ENCODE measurements around the gene RPL14.
A peak's percentile ranks its signal among the peaks of the same experiment; 100 is the strongest.

Gene RPL14

GRCh38 chr3:40497288-40497687, 40.1 kb downstream of the RPL14 start:
- no peak overlapping the region for H3K4me3 ChIP-seq (ENCODE audit: low read depth, low read length)
- TF ChIP-seq, protein P1, sequence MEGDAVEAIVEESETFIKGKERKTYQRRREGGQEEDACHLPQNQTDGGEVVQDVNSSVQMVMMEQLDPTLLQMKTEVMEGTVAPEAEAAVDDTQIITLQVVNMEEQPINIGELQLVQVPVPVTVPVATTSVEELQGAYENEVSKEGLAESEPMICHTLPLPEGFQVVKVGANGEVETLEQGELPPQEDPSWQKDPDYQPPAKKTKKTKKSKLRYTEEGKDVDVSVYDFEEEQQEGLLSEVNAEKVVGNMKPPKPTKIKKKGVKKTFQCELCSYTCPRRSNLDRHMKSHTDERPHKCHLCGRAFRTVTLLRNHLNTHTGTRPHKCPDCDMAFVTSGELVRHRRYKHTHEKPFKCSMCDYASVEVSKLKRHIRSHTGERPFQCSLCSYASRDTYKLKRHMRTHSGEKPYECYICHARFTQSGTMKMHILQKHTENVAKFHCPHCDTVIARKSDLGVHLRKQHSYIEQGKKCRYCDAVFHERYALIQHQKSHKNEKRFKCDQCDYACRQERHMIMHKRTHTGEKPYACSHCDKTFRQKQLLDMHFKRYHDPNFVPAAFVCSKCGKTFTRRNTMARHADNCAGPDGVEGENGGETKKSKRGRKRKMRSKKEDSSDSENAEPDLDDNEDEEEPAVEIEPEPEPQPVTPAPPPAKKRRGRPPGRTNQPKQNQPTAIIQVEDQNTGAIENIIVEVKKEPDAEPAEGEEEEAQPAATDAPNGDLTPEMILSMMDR (conservative IDR thresholded peaks at IDR 0.05; ENCODE audit: low read depth, low read length), result no peak
- DNase-seq (ENCODE audit: low read depth), result no peak

DNA sequence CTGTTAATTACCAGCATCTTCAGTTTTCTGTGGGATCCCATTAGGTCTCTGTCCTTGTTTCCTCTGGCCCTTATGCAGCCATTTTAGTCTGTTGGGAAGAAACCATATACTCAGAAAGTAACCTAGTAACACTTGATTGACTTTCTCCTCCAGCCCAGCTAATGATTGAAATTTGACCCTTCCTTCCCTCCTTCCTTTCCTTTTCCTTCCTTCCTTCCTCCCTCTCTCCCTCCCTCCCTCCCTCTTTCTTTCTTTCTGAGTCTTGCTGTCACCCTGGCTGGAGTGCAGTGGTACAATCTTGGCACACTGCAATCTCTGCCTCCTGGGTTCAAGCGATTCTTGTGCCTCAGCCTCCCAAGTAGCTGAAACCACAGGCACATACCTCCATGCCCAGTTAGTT, 42.8 kb downstream of the RPL14 start:
- DNase-seq (ENCODE audit: low read depth), result no peak
- TF ChIP-seq, protein P1 (conservative IDR thresholded peaks at IDR 0.05; ENCODE audit: low read depth, low read length), result no peak
- no peak overlapping the region for H3K4me3 ChIP-seq (ENCODE audit: low read depth, low read length)

DNA sequence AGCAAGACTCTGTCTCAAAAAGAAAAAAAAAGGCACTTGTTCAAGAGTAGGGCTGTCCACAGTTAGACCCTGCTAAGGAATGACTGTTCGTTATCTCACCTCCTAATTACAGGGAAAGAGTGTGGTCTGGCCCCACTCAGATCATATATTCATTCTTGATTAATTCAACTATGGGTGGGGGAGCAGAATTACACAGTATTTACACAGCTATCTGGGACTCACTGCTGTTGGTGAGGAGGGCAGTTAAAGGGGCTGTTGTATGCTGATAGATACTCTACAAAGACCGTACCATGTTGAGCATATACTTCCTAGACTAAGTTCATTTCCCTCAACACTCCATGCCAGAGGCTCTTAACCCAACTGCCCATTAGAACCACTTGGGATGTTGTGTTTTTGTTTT, 44.9 kb downstream of the RPL14 start:
- TF ChIP-seq, protein P1 (conservative IDR thresholded peaks at IDR 0.05; ENCODE audit: low read depth, low read length), result no peak
- no peak for DNase-seq (ENCODE audit: low read depth)
- no peak overlapping the region for H3K4me3 ChIP-seq (ENCODE audit: low read depth, low read length)

DNA sequence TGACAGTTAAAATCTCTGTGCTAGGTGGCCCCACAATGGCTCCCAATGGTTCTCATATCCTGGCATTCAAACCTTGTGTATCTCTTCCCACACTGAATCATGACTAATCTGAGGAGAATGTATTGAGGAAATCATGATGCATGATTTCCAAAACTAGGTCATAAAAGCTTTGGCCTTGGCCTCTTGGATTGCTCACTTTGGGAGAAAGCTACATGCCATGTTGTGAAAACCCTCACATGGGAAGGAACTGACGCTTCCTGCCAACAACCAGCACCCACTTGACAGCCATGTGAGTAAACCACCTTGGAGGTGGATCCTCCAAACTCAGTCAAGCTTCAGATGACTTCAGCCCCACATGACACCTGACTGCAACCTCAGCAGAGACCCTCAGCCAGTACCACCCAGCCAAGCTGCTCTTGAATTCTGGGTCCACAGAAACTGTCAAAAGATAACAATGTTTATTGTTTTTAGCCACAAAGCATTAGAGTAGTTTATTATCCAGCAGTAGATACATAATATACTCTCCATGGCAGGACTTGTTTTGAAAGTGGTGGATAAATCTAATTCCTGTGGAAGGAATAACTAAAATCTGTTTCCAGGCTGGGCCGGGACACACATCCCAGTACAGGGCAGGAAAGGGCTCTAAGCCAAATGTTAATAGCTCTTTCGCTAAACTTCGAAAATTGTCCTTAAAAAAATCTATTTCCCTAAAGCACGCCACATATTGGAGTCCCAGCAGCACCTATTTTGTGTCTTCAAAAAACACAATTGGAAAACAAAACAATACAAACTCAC, 47.7 kb downstream of the RPL14 start:
- peak; percentile 97 for DNase-seq (ENCODE audit: low read depth)

GRCh38 chr3:40505599-40506462, 48.7 kb downstream of the RPL14 start, which contains the start of gene ZNF620:
TSS of gene ZNF620 (plus strand) at chr3:40506039. CDS start at chr3:40506353, 314 bp downstream.
- TF ChIP-seq, protein P1 (conservative IDR thresholded peaks at IDR 0.05; ENCODE audit: low read depth, low read length), result peak; percentile 58
- peak; percentile 53 for DNase-seq (ENCODE audit: low read depth)
- peak within 1 kb of the TSS; percentile 69 for H3K4me3 ChIP-seq (ENCODE audit: low read depth, low read length)

More for the DNA sequence above, 47.7 kb downstream of the RPL14 start:
- H3K4me3 ChIP-seq (ENCODE audit: low read depth, low read length), result no peak overlapping the region
- TF ChIP-seq, protein P1 (conservative IDR thresholded peaks at IDR 0.05; ENCODE audit: low read depth, low read length), result no peak

DNA sequence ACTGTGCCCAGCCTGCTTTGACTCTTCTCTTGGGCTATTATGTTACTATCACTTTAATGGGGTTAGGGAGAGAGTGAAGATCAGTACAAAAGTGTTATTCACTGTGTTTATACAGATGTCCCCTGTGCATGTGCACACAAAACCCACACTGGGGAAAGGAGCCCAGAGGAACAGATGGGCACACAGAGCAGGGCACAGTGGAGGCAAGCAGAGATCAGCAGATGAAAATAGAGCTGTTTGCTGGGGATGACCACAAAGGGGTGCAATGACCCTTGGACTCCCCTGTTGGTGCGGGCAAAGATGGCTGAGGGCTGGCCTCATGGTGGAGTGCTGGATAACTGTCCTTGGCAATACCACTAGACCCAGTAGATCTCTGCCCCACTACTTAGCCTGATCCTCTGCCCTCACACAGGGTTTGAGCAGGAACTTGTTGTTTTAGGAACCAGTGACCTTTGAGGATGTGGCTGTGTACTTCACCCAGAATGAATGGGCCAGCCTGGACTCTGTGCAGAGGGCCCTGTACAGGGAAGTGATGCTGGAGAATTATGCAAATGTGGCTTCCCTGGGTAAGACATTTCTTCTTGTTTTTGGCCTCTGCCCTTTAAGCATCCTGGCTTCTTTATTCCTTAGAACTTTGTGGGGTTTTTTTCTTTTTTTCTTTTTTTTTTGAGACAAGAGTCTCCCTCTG, 54.0 kb downstream of the RPL14 start:
- no peak for DNase-seq (ENCODE audit: low read depth)
- H3K4me3 ChIP-seq (ENCODE audit: low read depth, low read length), result no peak overlapping the region
- TF ChIP-seq, protein P1 (conservative IDR thresholded peaks at IDR 0.05; ENCODE audit: low read depth, low read length), result no peak

Measured in choroid plexus epithelial cell (primary cell).